Vagina (tissue), 2 donors: Measurements from ENCODE around the gene THRAP3. TPM values are rescaled to one million over a fixed set of nuclear protein-coding genes. Genes with fewer than 3 reads are reported as not detected.

Experiments
- DNase-seq, 2 donors: peaks; one replicate each; pipeline ENCODE4 v3.0.0-alpha.2; 2017; ENCODE audit errors: extremely low spot score in 2 of 2
- H3K27ac ChIP-seq: fragments of 200-600 bp; sonication (generic); one replicate; pipeline ENCODE4 v1.5.1; 2019
- H3K27me3 ChIP-seq: fragments of 200-600 bp; sonication (generic); one replicate; pipeline ENCODE4 v1.5.1; 2019
- H3K36me3 ChIP-seq, 2 donors: fragments of 200-600 bp; sonication (generic); one replicate each; pipeline ENCODE4 v1.5.1; 2017 to 2019
- H3K4me1 ChIP-seq: fragments of 200-600 bp; sonication (generic); one replicate; pipeline ENCODE4 v1.5.1; 2019
- H3K4me3 ChIP-seq, 2 donors: fragments of 200-600 bp; sonication (generic); 1 replicate in 1 of 2; 2 replicates in 1 of 2; pipeline ENCODE4 v1.5.1; 2016 to 2019
- H3K9me3 ChIP-seq: fragments of 200-600 bp; sonication (generic); one replicate; pipeline ENCODE4 v1.5.1; 2019
- CTCF ChIP-seq, 3 experiments: fragments of 450-650 bp in 2 of 3; fragments of 200-600 bp in 1 of 3; sonication (generic) in 1 of 3; IDR thresholded peaks; one replicate each; pipeline ENCODE4 v1.5.1; 2017 to 2019; ENCODE audit warnings: antibody characterized with exemption in 3 of 3, mild to moderate bottlenecking in 2 of 3, moderate library complexity in 2 of 3
- POLR2A ChIP-seq, 2 donors: fragments of 450-650 bp; IDR thresholded peaks; one replicate each; pipeline ENCODE4 v1.6.1; 2017; ENCODE audit warnings: antibody characterized with exemption in 2 of 2, mild to moderate bottlenecking in 2 of 2, moderate library complexity in 2 of 2
- POLR2AphosphoS5 ChIP-seq, 2 donors: sonication (generic); formaldehyde crosslinking; IDR thresholded peaks; one replicate each; pipeline ENCODE4 v1.9.0; 2017; ENCODE audit warnings: antibody characterized with exemption in 2 of 2, mild to moderate bottlenecking in 2 of 2, low read depth in 1 of 2; ENCODE audit not compliant: insufficient read depth in 1 of 2
- intact Hi-C: fragments of 100-400 bp; cut with DNase I; formaldehyde crosslinking; loops from one replicate; pipeline ENCODE4 v1.15.1; 2023
- total RNA-seq: library from RNA; depleted of rRNA; stranded (reverse); fragments of >200 nt; gene quantifications from one replicate; pipeline ENCODE4 v1.2.3, GENCODE V29; 2016

The THRAP3 gene
- total RNA-seq, 1 donor from 2014 or later: 57.7 TPM

GRCh38 chr1:36279789-36280296, 55.6 kb downstream of the THRAP3 start:
- Histone ChIP-seq H3K9me3 (no peaks in the 10 kb centered on the region), H3K27ac (no peak overlapping the region), H3K27me3 (no peaks in the 10 kb centered on the region), H3K36me3 (peaks cover 0 to 8% of the 10 kb centered on the region in 2 donors), H3K4me3 (no peak overlapping the region), H3K4me1 (peaks cover 24% of the 10 kb centered on the region)
- TF ChIP-seq POLR2A (IDR thresholded peaks at IDR 0.05) (no peak), POLR2AphosphoS5 (IDR thresholded peaks at IDR 0.05; ENCODE audit: insufficient read depth in 1 of 2, low read depth in 1 of 2) (no peak), CTCF (IDR thresholded peaks at IDR 0.05) (no peak)
- DNase-seq: no peak
- intact Hi-C loops: loop anchor here (2.0 to 10.0 kb wide), 2 partner anchors 77 to 125 kb away; partner anchors contain the start of gene MAP7D1

GRCh38 chr1:36284061-36284460, 59.8 kb downstream of the THRAP3 start:
- Histone ChIP-seq H3K36me3 (peaks cover 0 to 43% of the 10 kb centered on the region in 2 donors), H3K4me3 (no peak overlapping the region), H3K4me1 (peaks cover 25% of the 10 kb centered on the region), H3K27ac (no peak overlapping the region), H3K9me3 (no peaks in the 10 kb centered on the region), H3K27me3 (no peaks in the 10 kb centered on the region)
- intact Hi-C loops: loop anchor here (10.0 kb wide), 1 partner anchor 129 kb away; the partner anchor contains the start of gene MAP7D1
- no peak for DNase-seq
- TF ChIP-seq POLR2A (IDR thresholded peaks at IDR 0.05): no peak
- no peak for TF ChIP-seq CTCF (IDR thresholded peaks at IDR 0.05)
- no peak for TF ChIP-seq POLR2AphosphoS5 (IDR thresholded peaks at IDR 0.05; ENCODE audit: insufficient read depth in 1 of 2, low read depth in 1 of 2)

- Histone ChIP-seq H3K4me1 (peaks cover 21% of the 10 kb centered on the region), H3K27me3 (no peaks in the 10 kb centered on the region), H3K36me3 (peaks cover 0 to 47% of the 10 kb centered on the region in 2 donors), H3K4me3 (no peak overlapping the region), H3K9me3 (no peaks in the 10 kb centered on the region), H3K27ac (no peak overlapping the region)
- intact Hi-C loops: loop anchor here (10.0 kb wide), 1 partner anchor 130 kb away; the partner anchor contains the start of gene MAP7D1
- no peak for TF ChIP-seq POLR2A (IDR thresholded peaks at IDR 0.05)
- no peak for TF ChIP-seq CTCF (IDR thresholded peaks at IDR 0.05)
- no peak for TF ChIP-seq POLR2AphosphoS5 (IDR thresholded peaks at IDR 0.05; ENCODE audit: insufficient read depth in 1 of 2, low read depth in 1 of 2)
- DNase-seq: no peak
Measured at GRCh38 chr1:36284517-36284916, 60.3 kb downstream of the THRAP3 start.

GRCh38 chr1:36285443-36286101, 61.3 kb downstream of the THRAP3 start:
- H3K4me1 ChIP-seq: peaks cover 10% of the 10 kb centered on the region
- DNase-seq: no peak
- no peaks in the 10 kb centered on the region for H3K9me3 ChIP-seq
- no peak overlapping the region for H3K27ac ChIP-seq
- no peaks in the 10 kb centered on the region for H3K27me3 ChIP-seq
- intact Hi-C loops: loop anchor here (10.0 kb wide), 1 partner anchor 131 kb away; the partner anchor contains the start of gene MAP7D1
- peak in 1 of 2 donors; percentile 61 for TF ChIP-seq POLR2AphosphoS5 (IDR thresholded peaks at IDR 0.05; ENCODE audit: insufficient read depth in 1 of 2, low read depth in 1 of 2)
- TF ChIP-seq CTCF (IDR thresholded peaks at IDR 0.05): peak; percentile 45 to 79 (median 71)
- TF ChIP-seq POLR2A (IDR thresholded peaks at IDR 0.05): no peak
- peaks cover 0 to 58% of the 10 kb centered on the region in 2 donors for H3K36me3 ChIP-seq
- H3K4me3 ChIP-seq: no peak overlapping the region

GRCh38 chr1:36286802-36287201, 62.6 kb downstream of the THRAP3 start:
- Histone ChIP-seq H3K27me3 (no peaks in the 10 kb centered on the region), H3K27ac (no peak overlapping the region), H3K9me3 (no peaks in the 10 kb centered on the region), H3K36me3 (peaks cover 0 to 70% of the 10 kb centered on the region in 2 donors), H3K4me1 (peaks cover 8% of the 10 kb centered on the region), H3K4me3 (no peak overlapping the region)
- DNase-seq: no peak
- intact Hi-C loops: loop anchor here (10.0 kb wide), 1 partner anchor 132 kb away; the partner anchor contains the start of gene MAP7D1
- TF ChIP-seq POLR2AphosphoS5 (IDR thresholded peaks at IDR 0.05; ENCODE audit: insufficient read depth in 1 of 2, low read depth in 1 of 2) (no peak), CTCF (IDR thresholded peaks at IDR 0.05) (no peak), POLR2A (IDR thresholded peaks at IDR 0.05) (no peak)
